ENCODE data around the gene TP63. TPM values are rescaled to one million over a fixed set of nuclear protein-coding genes. Genes with fewer than 3 reads are reported as not detected.
"Not testable (repeated sequence)": the region's sequence is repeated elsewhere in the genome, so short reads cannot be mapped to it uniquely, and the experiment has no call there.

Gene TP63
- polyA plus RNA-seq, 6 donors from 2014 or later, result 0.10 to 0.71 (median 0.21) TPM; not detected in 3

DNA sequence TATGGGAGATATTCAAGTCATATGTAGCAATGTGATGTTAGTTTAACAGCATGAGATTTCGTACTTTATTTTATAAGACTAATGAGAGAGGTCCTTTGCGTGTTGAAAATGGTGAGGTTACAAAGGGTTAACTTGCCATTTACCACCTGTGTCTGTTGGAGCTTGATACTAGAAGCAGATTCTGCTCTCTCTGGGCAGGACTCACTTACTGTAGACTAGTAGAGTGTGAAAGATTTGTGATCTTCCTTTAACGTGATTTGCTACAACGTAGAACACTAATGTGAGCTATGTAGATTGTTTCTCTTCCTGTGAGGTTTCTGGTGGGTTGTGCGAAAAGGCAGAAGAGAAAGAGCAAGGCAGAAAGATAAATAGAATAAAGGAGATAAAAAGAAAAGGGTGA is 1.1 kb downstream of the TP63 start:
- Mint-ChIP-seq H3K27ac (peak overlapping the region in 1 of 6 donors; percentile 71), H3K4me3 (peak overlapping the region in 2 of 8 donors; percentile 8 to 16), H3K27me3 (no peaks in the 10 kb centered on the region), H3K9me3 (peaks cover 0 to 1% (median 0%) of the 10 kb centered on the region in 7 donors), H3K36me3 (no peaks in the 10 kb centered on the region), H3K4me1 (no peaks in the 10 kb centered on the region)
- ATAC-seq (ENCODE audit: low read depth in 2 of 2) (peak; percentile 18 to 41), DNase-seq (no peak)

DNA sequence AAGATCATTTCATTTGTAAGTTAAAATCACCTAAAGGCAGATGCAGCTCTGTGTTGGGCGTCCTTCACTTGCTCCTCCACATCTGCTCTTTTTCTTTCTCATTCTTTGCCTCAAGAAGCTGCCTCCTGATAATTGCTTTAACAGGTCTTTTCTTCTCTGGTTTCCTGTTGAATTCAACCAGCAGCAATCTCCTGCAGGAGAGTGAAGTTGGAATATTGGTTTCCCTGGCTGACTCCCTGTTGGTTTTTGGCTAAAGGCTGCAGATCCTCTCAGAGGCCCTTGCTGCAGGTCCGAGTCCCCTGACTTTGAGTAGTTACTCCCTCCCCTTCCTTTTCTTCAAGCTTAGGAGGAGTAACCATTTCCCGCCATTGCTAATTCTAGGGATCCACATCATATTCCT is 4.2 kb downstream of the TP63 start:
- ATAC-seq (ENCODE audit: low read depth in 2 of 2), result no peak
- Mint-ChIP-seq H3K4me3 (no peak overlapping the region), H3K27ac (no peak overlapping the region), H3K36me3 (no peaks in the 10 kb centered on the region), H3K4me1 (no peaks in the 10 kb centered on the region), H3K27me3 (no peaks in the 10 kb centered on the region), H3K9me3 (peaks cover 0 to 2% (median 0%) of the 10 kb centered on the region in 7 donors)
- no peak for DNase-seq

DNA sequence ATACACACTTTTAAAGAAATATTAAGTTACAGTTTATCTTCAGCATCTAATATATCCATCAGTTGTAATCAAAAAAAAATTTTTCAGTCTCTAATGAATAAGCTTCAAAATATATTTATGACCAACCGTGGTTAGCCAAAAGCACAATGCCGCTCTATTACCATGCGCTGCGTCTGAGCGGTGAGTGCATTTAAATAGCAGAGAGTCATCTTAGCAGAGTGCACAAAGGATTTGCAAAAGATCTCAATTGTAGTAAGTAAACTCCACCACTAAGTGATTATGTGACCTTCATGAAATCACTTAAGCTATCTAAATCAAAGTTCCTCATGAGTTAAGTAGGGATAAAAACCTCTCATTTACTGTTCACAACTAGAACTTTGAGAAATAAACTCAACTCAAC is 4.9 kb downstream of the TP63 start:
- Mint-ChIP-seq H3K4me3 (no peak overlapping the region), H3K9me3 (peaks cover 0 to 2% (median 0%) of the 10 kb centered on the region in 7 donors), H3K27me3 (no peaks in the 10 kb centered on the region), H3K36me3 (no peaks in the 10 kb centered on the region), H3K4me1 (no peaks in the 10 kb centered on the region), H3K27ac (no peak overlapping the region)
- DNase-seq (no peak), ATAC-seq (ENCODE audit: low read depth in 2 of 2) (no peak)

DNA sequence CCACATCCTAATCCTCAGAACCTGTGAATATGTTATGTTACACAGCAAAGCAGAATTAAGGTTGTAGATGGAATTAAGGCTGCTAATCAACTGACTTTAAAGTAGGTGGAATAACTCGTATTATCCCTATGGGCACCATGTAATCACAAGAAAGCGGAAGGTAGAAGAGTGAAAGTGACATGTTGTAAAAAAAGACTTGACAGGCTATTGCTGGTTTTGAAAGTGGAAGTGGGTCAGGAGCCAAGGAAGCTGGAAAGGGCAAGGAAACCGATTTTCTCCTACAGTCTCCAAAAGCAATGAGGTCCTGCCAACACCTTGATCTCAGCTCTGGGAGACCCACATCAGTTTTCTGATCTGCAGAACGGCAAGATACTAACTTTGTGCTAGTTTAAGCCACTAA is 6.6 kb downstream of the TP63 start:
- ATAC-seq (ENCODE audit: low read depth in 2 of 2), result no peak
- no peak for DNase-seq
- no peaks in the 10 kb centered on the region for H3K36me3 Mint-ChIP-seq
- H3K4me1 Mint-ChIP-seq, result no peaks in the 10 kb centered on the region
- H3K27me3 Mint-ChIP-seq, result no peaks in the 10 kb centered on the region
- peaks cover 0 to 2% (median 0%) of the 10 kb centered on the region in 7 donors for H3K9me3 Mint-ChIP-seq
- no peak overlapping the region for H3K4me3 Mint-ChIP-seq
- H3K27ac Mint-ChIP-seq, result no peak overlapping the region

DNA sequence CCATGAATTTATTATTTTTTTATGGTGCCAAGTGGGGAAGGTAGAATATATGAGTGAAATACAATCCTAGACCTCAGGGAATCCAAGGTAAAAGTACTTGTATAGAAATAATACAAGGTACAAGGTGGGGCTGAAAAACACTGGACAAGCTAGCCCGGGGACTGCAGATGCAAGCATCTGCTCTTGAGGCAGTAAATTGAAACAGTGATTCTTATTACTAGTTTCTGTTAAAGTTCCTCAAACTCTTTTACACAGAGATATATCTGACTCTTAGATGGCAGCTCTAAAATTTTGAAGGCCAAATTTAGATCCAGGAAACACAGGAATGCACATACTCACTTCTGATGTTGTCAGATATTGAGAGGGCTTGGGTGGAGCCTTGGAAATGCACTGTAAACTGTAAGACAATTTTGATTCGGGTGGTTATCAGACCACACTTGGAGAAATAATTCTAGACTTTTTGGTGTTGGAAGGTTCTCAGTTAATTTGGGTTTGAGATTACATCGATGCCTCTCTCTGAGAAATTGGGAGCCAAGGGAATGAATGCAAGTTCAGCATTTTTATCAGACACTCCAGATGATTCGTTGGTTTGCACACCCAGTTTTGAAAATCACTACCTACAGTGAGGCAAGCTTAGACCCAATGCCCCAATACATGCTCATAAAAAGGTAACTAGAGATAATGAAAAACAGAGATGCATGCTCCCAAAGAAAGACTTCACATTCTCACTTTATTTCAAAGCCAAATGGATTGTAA is 7.3 kb downstream of the TP63 start:
- ATAC-seq (ENCODE audit: low read depth in 2 of 2) (no peak), DNase-seq (no peak)
- Mint-ChIP-seq H3K9me3 (peaks cover 0 to 2% (median 0%) of the 10 kb centered on the region in 7 donors), H3K36me3 (no peaks in the 10 kb centered on the region), H3K4me3 (no peak overlapping the region), H3K4me1 (no peaks in the 10 kb centered on the region), H3K27ac (no peak overlapping the region), H3K27me3 (no peaks in the 10 kb centered on the region)

DNA sequence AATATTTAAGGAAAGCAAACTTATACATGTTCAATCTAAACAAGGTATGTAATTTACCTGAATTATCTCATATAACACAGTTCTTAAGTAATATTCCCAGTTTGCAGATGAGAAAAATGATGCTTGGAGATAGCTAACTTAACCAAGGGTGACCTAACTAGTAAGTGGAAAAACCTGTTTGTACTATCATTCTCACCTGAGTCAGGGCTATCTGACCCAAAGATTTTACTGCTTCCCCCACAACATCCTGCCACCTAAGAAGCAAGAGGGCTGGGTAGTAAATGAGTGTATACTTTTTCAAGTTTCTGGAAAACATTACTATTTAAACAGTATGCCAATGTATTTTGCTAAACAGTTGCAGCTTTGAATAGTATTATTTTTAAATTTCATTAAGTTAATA is 10.6 kb downstream of the TP63 start:
- H3K4me3 Mint-ChIP-seq, result no peak overlapping the region
- no peak for ATAC-seq (ENCODE audit: low read depth in 2 of 2)

DNA sequence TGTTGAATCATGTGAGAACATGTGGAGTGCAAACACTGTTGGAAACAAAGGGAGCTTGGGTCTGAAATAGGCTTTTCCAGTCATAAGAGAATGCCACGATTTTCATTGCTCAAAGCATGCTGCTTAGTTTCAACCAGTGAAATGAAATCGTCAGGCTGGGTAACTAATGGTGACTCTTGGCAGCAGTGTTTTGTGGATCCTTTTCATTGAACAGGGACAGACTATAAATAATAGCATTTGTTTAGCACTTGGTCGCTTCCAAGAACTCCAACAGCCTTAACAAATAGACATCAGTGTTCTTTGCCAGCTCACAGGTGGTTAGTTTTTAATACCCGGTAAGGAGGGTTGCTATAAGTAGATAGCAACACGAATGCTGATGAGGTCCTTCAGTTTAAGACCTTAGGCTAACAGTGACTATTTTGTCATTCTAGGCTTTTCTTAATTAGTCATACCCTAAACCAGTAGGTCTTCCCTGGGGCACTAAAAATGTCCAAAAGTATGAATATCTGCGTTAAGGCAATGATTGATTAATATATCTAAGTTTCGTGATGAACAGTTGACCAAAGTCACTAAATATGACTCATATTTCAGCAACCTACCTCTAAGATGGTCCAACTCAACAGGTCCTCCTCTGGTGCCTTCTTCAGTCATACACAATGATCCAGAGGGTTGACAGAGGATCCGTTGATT is 15.8 kb downstream of the TP63 start:
- H3K4me1 Mint-ChIP-seq, result no peaks in the 10 kb centered on the region
- ATAC-seq (ENCODE audit: low read depth in 2 of 2), result no peak
- DNase-seq, result no peak
- H3K27ac Mint-ChIP-seq, result no peak overlapping the region
- H3K9me3 Mint-ChIP-seq, result peaks cover 0 to 12% (median 2%) of the 10 kb centered on the region in 7 donors
- no peaks in the 10 kb centered on the region for H3K27me3 Mint-ChIP-seq
- no peaks in the 10 kb centered on the region for H3K36me3 Mint-ChIP-seq
- H3K4me3 Mint-ChIP-seq, result no peak overlapping the region

More for the DNA sequence above, 10.6 kb downstream of the TP63 start:
- peaks cover 0 to 7% (median 1%) of the 10 kb centered on the region in 7 donors for H3K9me3 Mint-ChIP-seq
- no peak overlapping the region for H3K27ac Mint-ChIP-seq
- no peak for DNase-seq
- H3K36me3 Mint-ChIP-seq, result no peaks in the 10 kb centered on the region
- H3K4me1 Mint-ChIP-seq, result no peaks in the 10 kb centered on the region
- no peaks in the 10 kb centered on the region for H3K27me3 Mint-ChIP-seq

DNA sequence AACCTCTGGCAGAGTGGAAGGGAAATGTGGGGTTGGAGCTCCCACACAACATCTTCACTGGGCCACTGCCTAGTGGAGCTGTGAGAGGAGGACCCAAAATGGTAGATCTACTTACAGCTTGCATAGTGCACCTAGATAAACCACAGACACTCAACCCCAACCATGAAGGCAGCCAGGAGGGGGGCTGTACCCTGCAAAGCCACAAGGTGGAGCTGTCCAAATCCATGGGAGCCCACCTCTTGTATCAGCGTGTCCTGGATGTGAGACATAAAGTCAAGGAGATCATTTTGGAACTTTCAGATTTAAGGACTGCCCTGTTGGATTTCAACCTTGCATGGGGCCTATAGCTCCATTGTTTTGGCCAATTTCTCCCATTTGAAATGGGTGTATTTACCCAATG is 20.9 kb downstream of the TP63 start:
- no peaks in the 10 kb centered on the region for H3K36me3 Mint-ChIP-seq
- H3K27ac Mint-ChIP-seq, result no peak overlapping the region
- ATAC-seq (ENCODE audit: low read depth in 2 of 2), result no peak
- H3K4me3 Mint-ChIP-seq, result no peak overlapping the region
- no peaks in the 10 kb centered on the region for H3K27me3 Mint-ChIP-seq
- no peaks in the 10 kb centered on the region for H3K4me1 Mint-ChIP-seq
- H3K9me3 Mint-ChIP-seq, result peaks cover 2 to 20% (median 6%) of the 10 kb centered on the region in 7 donors
- DNase-seq, result no peak

DNA sequence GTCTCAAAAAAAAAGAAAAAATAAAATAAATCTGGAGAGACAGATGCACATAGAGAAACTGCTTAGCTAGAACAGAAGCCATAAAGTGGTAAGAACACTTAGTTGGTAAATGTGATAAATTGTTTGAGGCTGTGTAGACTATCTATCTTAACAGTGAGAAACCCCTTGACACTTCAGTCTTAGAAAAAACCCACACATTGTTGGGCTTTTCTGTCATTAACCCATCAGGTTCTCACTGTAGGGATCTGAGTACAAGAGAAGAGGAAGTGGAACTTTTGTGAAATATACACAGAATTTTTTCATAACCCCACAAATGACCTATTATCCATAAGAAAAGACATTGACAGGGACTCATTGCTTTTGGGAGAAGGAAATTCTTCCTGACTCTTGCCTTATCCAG is 24.4 kb downstream of the TP63 start:
- H3K27me3 Mint-ChIP-seq, result no peaks in the 10 kb centered on the region
- H3K36me3 Mint-ChIP-seq, result no peaks in the 10 kb centered on the region
- H3K27ac Mint-ChIP-seq, result no peak overlapping the region
- H3K4me1 Mint-ChIP-seq, result no peaks in the 10 kb centered on the region
- ATAC-seq (ENCODE audit: low read depth in 2 of 2) (no peak), DNase-seq (no peak)
- peaks cover 0 to 28% (median 7%) of the 10 kb centered on the region in 7 donors for H3K9me3 Mint-ChIP-seq
- H3K4me3 Mint-ChIP-seq, result no peak overlapping the region

DNA sequence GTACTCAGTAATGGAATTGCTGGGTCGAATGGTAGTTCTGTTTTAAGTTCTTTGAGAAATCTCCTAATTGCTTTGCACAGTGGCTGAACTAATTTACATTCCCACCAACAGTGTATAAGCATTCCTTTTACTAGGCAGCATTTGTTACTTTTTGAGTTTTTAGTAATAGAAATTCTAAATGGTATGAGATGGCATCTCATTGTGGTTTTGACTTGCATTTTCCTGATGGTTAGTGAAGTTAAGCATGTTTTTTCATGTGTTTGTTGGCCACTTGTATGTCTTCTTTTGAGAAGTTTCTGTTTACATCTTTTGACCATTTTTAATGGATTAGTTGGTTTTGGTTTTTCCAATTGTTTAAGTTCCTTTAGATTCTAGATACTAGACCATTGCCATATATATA is 28.4 kb downstream of the TP63 start:
- DNase-seq, result no peak
- H3K27ac Mint-ChIP-seq, result no peak overlapping the region
- H3K9me3 Mint-ChIP-seq, result peaks cover 0 to 28% (median 7%) of the 10 kb centered on the region in 7 donors
- no peaks in the 10 kb centered on the region for H3K27me3 Mint-ChIP-seq
- no peak overlapping the region for H3K4me3 Mint-ChIP-seq
- no peaks in the 10 kb centered on the region for H3K36me3 Mint-ChIP-seq
- no peak for ATAC-seq (ENCODE audit: low read depth in 2 of 2)
- H3K4me1 Mint-ChIP-seq, result no peaks in the 10 kb centered on the region

DNA sequence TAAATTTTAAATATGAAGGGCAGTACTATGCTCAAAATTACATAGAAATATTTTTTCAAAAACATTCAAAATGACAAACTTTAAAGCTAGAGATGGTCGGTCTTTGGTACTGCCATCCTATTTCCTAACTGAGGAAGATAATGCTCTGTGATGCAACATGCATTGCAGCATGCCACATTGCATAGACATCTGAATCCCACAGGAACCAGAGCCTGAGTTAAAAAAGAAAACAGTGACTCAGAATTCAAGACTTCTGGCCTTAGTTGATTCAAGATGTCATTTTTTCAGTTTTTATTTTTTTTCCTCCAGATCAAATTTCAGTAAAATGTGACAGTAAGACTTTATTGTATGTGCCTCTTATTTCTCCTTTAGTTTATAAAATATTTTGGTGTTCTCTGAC is 33.1 kb downstream of the TP63 start:
- ATAC-seq (ENCODE audit: low read depth in 2 of 2), result no peak
- Mint-ChIP-seq H3K4me3 (no peak overlapping the region), H3K27ac (no peak overlapping the region), H3K9me3 (peaks cover 0 to 4% (median 0%) of the 10 kb centered on the region in 7 donors), H3K27me3 (no peaks in the 10 kb centered on the region), H3K4me1 (no peaks in the 10 kb centered on the region), H3K36me3 (no peaks in the 10 kb centered on the region)
- DNase-seq, result no peak

DNA sequence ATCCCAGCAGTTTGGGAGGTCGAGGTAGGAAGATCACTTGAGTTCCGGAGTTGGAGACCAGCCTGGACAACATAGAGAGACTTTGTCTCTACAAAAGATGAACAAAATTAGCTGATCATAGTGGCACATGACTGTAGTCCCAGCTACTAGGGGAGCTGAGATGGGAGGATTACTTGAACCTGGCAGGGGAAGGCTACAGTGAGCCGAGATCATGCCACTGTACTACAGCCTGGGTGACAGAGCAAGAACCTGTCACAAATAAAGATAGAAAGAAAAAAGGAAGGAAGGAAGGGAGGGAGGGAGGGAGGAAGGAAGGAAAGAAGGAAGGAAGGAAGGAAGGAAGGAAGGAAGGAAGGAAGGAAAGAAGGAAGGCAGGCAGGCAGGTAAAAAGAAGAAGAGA is 41.2 kb downstream of the TP63 start:
- DNase-seq; H3K27me3 Mint-ChIP-seq; H3K9me3 Mint-ChIP-seq; H3K4me3 Mint-ChIP-seq; H3K4me1 Mint-ChIP-seq; H3K36me3 Mint-ChIP-seq; H3K27ac Mint-ChIP-seq; ATAC-seq (ENCODE audit: low read depth in 2 of 2): not testable (repeated sequence)

DNA sequence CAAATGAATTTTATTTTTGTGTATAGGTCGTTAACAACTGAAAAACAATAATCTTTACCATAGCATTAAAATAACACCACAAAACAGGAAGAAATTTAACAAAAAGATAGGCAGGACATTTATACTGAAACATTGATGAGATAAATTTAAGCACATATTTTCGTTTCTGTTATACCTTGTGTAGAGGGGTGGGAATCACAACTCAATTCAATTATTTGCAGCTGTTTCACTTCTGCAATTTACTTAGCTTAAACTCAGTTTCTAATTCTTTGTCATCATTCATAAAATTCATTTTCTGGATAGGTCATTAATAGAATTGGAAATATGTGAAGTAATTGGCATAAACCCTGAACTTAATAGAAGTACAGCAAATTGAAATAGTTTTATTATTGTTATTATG is 42.3 kb downstream of the TP63 start:
- no peaks in the 10 kb centered on the region for H3K27me3 Mint-ChIP-seq

DNA sequence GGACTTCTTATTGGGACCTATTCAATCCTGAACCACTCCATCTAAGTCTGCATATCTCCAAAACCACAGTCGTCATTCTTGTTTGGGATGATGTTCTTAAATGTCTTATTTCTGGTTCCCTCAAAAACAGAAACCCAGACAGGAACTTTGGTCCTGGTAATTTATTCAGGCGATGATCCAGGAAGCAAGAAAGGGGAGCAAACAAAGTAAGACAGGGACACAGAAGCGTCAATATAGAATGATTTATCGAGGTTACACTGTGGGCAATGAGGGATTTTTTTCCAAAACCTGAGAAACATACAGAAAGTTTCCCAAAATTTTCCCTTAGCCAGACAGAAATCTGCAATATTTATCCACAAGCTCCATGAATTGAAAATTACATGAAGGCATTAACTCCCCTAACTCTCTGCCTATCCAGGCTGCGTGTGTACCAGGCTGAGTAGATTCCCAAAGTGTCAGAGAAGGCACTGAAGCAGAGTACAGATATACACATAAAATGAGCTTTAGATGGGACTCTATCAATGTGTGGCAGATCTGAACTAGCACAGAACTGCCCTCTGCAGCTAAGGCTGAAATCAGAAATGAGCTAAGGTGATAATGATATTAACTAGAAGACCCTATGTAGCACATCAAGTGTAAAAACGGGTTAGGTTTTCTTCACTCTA is 43.2 kb downstream of the TP63 start:
- Mint-ChIP-seq H3K4me3 (no peak overlapping the region), H3K9me3 (peaks cover 0 to 16% (median 6%) of the 10 kb centered on the region in 7 donors), H3K27me3 (no peaks in the 10 kb centered on the region), H3K4me1 (no peaks in the 10 kb centered on the region), H3K36me3 (no peaks in the 10 kb centered on the region), H3K27ac (no peak overlapping the region)
- ATAC-seq (ENCODE audit: low read depth in 2 of 2) (no peak), DNase-seq (no peak)

More for the DNA sequence above, 42.3 kb downstream of the TP63 start:
- no peaks in the 10 kb centered on the region for H3K4me1 Mint-ChIP-seq
- H3K9me3 Mint-ChIP-seq, result peaks cover 0 to 16% (median 6%) of the 10 kb centered on the region in 7 donors
- ATAC-seq (ENCODE audit: low read depth in 2 of 2), result no peak
- no peak overlapping the region for H3K27ac Mint-ChIP-seq
- no peak overlapping the region for H3K4me3 Mint-ChIP-seq
- no peak for DNase-seq
- no peaks in the 10 kb centered on the region for H3K36me3 Mint-ChIP-seq
